Endodermal cell (in vitro differentiated cells): ENCODE measurements around the gene PEX13. TPM values are rescaled to one million over a fixed set of nuclear protein-coding genes. Genes with fewer than 3 reads are reported as not detected.
A peak's percentile ranks its signal among the peaks of the same experiment; 100 is the strongest.

ENCODE experiments used
- DNase-seq: peaks from one replicate; pipeline ENCODE4 v3.0.0-alpha.2; 2017
- H3K27ac ChIP-seq: 2 replicates; pipeline ENCODE4 v1.5.1; 2013; ENCODE audit warnings: mild to moderate bottlenecking, low read depth, low read length, moderate library complexity
- H3K27me3 ChIP-seq: 2 replicates; pipeline ENCODE4 v1.6.1; 2013; ENCODE audit warnings: mild to moderate bottlenecking, low read length, moderate library complexity; ENCODE audit not compliant: insufficient read depth, control insufficient read depth, poor library complexity, severe bottlenecking
- H3K36me3 ChIP-seq: 2 replicates; pipeline ENCODE4 v1.7.0; 2013; ENCODE audit warnings: mild to moderate bottlenecking, low read length, moderate library complexity; ENCODE audit not compliant: control insufficient read depth, insufficient read depth
- H3K4me1 ChIP-seq: one replicate; pipeline ENCODE4 v1.7.0; 2013; ENCODE audit warnings: low read length; ENCODE audit not compliant: control insufficient read depth, insufficient read depth
- H3K4me3 ChIP-seq: 2 replicates; pipeline ENCODE4 v1.5.1; 2013; ENCODE audit warnings: mild to moderate bottlenecking, low read length, moderate library complexity
- H3K9ac ChIP-seq: 2 replicates; pipeline ENCODE4 v1.6.1; 2013; ENCODE audit warnings: mild to moderate bottlenecking, low read length, moderate library complexity; ENCODE audit not compliant: poor library complexity, severe bottlenecking; ENCODE audit errors: extremely low read depth
- H3K9me3 ChIP-seq: 2 replicates; pipeline ENCODE4 v1.6.1; 2013; ENCODE audit warnings: mild to moderate bottlenecking, low read length, moderate library complexity; ENCODE audit not compliant: control insufficient read depth
- H3K27ac Mint-ChIP-seq: 2 replicates; pipeline ENCODE4 v1.8.0; 2020; ENCODE audit warnings: mixed read lengths
- H3K27me3 Mint-ChIP-seq: 2 replicates; pipeline ENCODE4 v1.8.0; 2021; ENCODE audit warnings: mild to moderate bottlenecking, mixed read lengths; ENCODE audit not compliant: insufficient read depth
- H3K36me3 Mint-ChIP-seq: 2 replicates; pipeline ENCODE4 v1.8.0; 2020; ENCODE audit warnings: low read depth, mixed read lengths
- H3K4me1 Mint-ChIP-seq: 2 replicates; pipeline ENCODE4 v1.8.0; 2020; ENCODE audit warnings: mixed read lengths
- H3K4me3 Mint-ChIP-seq: 2 replicates; pipeline ENCODE4 v1.8.0; 2020; ENCODE audit warnings: mild to moderate bottlenecking, moderate library complexity, mixed read lengths
- H3K9me3 Mint-ChIP-seq: 2 replicates; pipeline ENCODE4 v1.8.0; 2020; ENCODE audit warnings: mild to moderate bottlenecking, mixed read lengths
- CTCF ChIP-seq: fragments of 200-600 bp; sonication (generic); conservative IDR thresholded peaks from 2 replicates; pipeline ENCODE4 v1.5.0; 2021; ENCODE audit warnings: antibody characterized with exemption, mild to moderate bottlenecking
- WGBS, 2 experiments: methylation state at CpG; one replicate each; pipeline versions ENCODE4 v1.1.5 to v1.1.7; 2013; ENCODE audit warnings: missing lambda C conversion rate in 2 of 2, mixed read lengths in 1 of 2; ENCODE audit not compliant: insufficient coverage in 1 of 2, insufficient read length in 1 of 2; 5-methylcytosine and 5-hydroxymethylcytosine counted together
- total RNA-seq, 2 donors: library from RNA; stranded (reverse); fragmentation: NEBNext Ultra II Directional in 1 of 2; extraction: Animal tissue kit (Norgen Biotek cat#: 25700) in 1 of 2; gene quantifications; 2 replicates in 1 of 2; 3 replicates in 1 of 2; pipeline ENCODE4 v1.2.1, GENCODE V29; 2021

The PEX13 gene
- total RNA-seq, 2 donors from 2014 or later: 24.3 to 25.9 TPM

DNA sequence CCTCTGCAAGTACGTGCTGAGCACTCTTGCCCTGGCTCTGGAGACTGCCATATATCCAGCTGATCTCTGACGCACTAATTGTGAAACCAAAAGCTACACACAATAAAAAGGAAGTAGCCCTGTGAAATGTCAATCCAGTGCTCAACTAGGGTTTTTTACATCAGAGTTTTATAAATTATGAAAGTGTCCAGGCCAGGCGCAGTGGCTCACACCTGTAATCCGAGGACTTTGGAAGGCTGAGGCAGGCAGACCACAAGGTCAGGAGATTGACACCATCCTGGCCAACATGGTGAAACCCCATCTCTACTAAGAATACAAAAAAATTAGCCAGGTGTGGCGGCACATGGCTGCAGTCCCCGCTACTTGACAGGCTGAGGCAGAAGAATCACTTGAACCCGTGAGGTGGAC lies 24.5 kb upstream of the PEX13 start:
- no peaks in the 10 kb centered on the region for H3K4me1 Mint-ChIP-seq

DNA sequence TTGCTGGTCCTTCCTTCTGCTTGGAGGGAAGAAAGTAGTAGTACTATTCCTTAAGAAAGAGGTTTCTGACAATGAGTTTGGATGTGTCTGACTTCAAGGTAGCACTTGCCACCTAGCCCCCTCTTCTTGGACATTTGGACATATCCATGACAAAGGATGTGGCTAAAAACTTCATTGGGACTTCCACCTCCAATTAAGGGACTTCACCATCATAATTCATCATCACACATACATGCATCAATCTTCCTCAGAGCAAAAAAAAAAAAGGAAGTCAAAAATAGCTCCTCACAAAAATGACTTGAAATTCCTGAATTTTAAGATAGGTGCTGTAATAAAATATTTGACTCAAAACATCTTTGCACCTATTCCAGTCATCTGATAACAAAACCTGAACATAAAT lies 23.4 kb upstream of the PEX13 start:
- no peak overlapping the region for H3K27ac ChIP-seq

More for the DNA sequence above, 24.5 kb upstream of the PEX13 start:
- Histone ChIP-seq H3K4me3 (no peak overlapping the region), H3K27ac (no peak overlapping the region), H3K27me3 (no peaks in the 10 kb centered on the region), H3K9ac (no peak overlapping the region), H3K9me3 (peaks cover 22% of the 10 kb centered on the region), H3K36me3 (no peaks in the 10 kb centered on the region), H3K4me1 (no peaks in the 10 kb centered on the region)
- no peak overlapping the region for H3K27ac Mint-ChIP-seq
- no peak for TF ChIP-seq CTCF
- 96% methylated on average over 4 to 7 of the region's 7 CpGs for WGBS, 2 experiments
- peaks cover 31% of the 10 kb centered on the region for H3K9me3 Mint-ChIP-seq
- H3K36me3 Mint-ChIP-seq: peaks cover 9% of the 10 kb centered on the region
- H3K4me3 Mint-ChIP-seq: no peak overlapping the region
- DNase-seq: no peak
- no peaks in the 10 kb centered on the region for H3K27me3 Mint-ChIP-seq

GRCh38 chr2:60998628-60999545 lies 18.6 kb upstream of the PEX13 start:
- Mint-ChIP-seq H3K27ac (no peak overlapping the region), H3K9me3 (peaks cover 2% of the 10 kb centered on the region), H3K36me3 (peaks cover 4% of the 10 kb centered on the region), H3K4me3 (no peak overlapping the region), H3K4me1 (no peaks in the 10 kb centered on the region), H3K27me3 (no peaks in the 10 kb centered on the region)
- no peaks in the 10 kb centered on the region for H3K27me3 ChIP-seq
- 75 to 100% methylated on average over 1 to 4 of the region's 4 CpGs for WGBS, 2 experiments
- no peak overlapping the region for H3K27ac ChIP-seq
- H3K9me3 ChIP-seq: no peaks in the 10 kb centered on the region
- no peak overlapping the region for H3K9ac ChIP-seq
- TF ChIP-seq CTCF: peak; percentile 83
- no peak overlapping the region for H3K4me3 ChIP-seq
- no peaks in the 10 kb centered on the region for H3K36me3 ChIP-seq
- H3K4me1 ChIP-seq: no peaks in the 10 kb centered on the region
- peak; percentile 51 for DNase-seq

More for the DNA sequence above, 23.4 kb upstream of the PEX13 start:
- H3K4me3 ChIP-seq: no peak overlapping the region
- no peaks in the 10 kb centered on the region for H3K4me1 ChIP-seq
- peaks cover 31% of the 10 kb centered on the region for H3K9me3 Mint-ChIP-seq
- no peak for TF ChIP-seq CTCF
- H3K4me3 Mint-ChIP-seq: no peak overlapping the region
- no peaks in the 10 kb centered on the region for H3K4me1 Mint-ChIP-seq
- H3K9me3 ChIP-seq: peaks cover 22% of the 10 kb centered on the region
- H3K27me3 Mint-ChIP-seq: no peaks in the 10 kb centered on the region
- no peaks in the 10 kb centered on the region for H3K36me3 ChIP-seq
- peaks cover 9% of the 10 kb centered on the region for H3K36me3 Mint-ChIP-seq
- H3K27me3 ChIP-seq: no peaks in the 10 kb centered on the region
- no peak overlapping the region for H3K27ac Mint-ChIP-seq
- DNase-seq: no peak
- no peak overlapping the region for H3K9ac ChIP-seq
